AG09309 (cell line): ENCODE measurements around the gene BCL2L12.

Source experiments
- DNase-seq: peaks from one replicate; pipeline ENCODE4 v3.0.0-alpha.2; 2010; ENCODE audit warnings: low read depth
- H3K4me3 ChIP-seq: 2 replicates; pipeline ENCODE4 v1.5.1; 2011; ENCODE audit warnings: mild to moderate bottlenecking, low read depth, low read length, moderate library complexity; ENCODE audit not compliant: control insufficient read depth
- TF ChIP-seq, protein P1 (sequence below): IDR thresholded peaks from 2 replicates; pipeline ENCODE4 v1.5.1; 2011; ENCODE audit warnings: mild to moderate bottlenecking, low read depth, low read length, inconsistent platforms; ENCODE audit not compliant: insufficient read depth, control insufficient read depth; ENCODE audit errors: missing control alignments

The BCL2L12 gene

DNA sequence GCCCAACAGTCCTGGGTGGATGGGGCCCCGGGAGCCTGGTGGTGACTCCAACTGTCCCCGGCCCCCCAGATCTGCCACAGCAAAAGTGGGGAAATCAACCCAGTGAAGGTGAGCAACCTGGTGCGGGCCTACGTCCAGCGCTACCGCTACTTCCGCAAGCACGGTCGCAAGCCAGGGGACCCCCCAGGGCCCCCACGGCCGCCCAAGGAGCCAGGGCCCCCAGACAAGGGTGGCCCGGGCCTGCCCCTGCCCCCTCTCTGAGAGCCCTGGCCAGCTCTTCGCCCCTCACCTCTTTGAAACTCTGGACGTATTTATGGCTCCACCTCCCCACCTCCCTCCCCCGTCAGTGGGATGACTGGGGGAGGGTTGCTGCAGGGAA is 7.6 kb upstream of the BCL2L12 start:
- TF ChIP-seq, protein P1, sequence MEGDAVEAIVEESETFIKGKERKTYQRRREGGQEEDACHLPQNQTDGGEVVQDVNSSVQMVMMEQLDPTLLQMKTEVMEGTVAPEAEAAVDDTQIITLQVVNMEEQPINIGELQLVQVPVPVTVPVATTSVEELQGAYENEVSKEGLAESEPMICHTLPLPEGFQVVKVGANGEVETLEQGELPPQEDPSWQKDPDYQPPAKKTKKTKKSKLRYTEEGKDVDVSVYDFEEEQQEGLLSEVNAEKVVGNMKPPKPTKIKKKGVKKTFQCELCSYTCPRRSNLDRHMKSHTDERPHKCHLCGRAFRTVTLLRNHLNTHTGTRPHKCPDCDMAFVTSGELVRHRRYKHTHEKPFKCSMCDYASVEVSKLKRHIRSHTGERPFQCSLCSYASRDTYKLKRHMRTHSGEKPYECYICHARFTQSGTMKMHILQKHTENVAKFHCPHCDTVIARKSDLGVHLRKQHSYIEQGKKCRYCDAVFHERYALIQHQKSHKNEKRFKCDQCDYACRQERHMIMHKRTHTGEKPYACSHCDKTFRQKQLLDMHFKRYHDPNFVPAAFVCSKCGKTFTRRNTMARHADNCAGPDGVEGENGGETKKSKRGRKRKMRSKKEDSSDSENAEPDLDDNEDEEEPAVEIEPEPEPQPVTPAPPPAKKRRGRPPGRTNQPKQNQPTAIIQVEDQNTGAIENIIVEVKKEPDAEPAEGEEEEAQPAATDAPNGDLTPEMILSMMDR, result no peak
- no peak overlapping the region for H3K4me3 ChIP-seq
- no peak for DNase-seq

DNA sequence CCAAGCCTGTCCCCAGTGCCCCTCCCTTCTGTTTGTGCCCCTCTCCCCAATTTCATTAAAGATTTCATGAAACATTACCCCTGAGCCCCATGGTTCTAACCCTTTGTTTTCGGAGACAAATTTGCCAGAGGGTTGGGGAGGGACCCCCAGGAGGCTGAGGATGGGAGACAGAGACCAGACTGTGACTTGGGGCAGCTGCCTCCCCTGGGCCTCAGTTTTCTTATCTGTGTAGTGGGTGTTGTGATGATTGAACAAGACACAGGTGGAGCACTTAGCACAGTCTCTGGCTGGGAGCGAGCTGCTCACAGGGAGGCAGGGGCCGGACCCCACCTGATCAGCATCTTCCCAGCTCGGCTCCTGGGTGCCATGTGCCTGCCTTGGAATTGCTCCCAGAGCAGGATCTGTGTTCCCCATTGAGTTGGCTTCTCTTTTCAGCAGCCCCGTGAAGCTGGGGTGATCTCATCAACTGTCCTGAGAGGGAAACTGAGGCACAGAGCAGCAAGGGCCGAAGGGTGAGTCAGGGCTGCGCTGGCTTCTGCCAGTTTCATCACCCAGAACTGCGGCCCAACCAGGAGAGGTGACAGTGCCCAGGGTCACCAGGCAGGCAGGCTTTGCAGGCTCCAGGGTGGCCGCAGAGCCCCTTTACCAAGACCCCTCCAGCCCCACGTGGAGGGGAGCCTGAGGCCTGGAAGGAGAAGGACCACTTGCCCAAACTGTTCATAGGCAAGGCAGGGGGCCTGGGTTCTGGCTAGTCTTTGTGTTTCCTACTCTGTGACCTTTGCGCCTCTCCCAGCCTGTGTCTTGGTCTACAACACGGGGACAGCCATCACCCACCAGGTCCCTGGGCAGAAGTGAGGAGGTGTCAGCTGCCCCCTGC is 6.9 kb upstream of the BCL2L12 start:
- no peak for DNase-seq
- TF ChIP-seq, protein P1, result no peak
- H3K4me3 ChIP-seq, result no peak overlapping the region

DNA sequence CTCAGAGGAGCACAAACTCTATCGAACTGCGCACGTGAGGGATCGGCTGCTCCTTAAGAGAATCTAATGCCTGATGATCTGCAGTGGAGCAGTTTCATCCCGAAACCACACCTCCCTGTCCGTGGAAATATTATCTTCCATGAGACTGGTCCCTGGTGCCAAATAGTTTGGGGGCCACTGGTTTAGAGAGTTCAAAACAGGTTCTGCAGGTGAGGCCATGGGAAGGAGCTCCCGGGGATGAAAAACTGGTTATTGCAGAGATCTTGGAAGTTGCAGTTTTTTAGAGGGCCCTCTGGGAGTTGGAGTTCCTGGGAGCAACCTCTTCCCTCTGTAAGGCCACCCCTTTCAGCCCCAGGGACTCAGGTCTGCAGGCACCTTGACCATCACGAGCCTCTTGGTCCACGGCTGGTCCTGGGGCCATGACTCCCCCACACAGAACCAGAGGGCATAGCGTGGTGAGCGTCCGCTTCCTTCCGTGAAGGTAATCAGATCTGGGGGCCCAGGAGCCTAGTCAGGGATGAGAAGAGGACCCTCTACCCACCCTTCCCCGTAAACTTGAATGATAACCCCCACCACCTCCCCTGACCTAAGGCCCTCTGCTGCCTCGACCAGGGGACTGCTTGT is 5.3 kb upstream of the BCL2L12 start:
- no peak for DNase-seq
- TF ChIP-seq, protein P1, result no peak
- no peak overlapping the region for H3K4me3 ChIP-seq

DNA sequence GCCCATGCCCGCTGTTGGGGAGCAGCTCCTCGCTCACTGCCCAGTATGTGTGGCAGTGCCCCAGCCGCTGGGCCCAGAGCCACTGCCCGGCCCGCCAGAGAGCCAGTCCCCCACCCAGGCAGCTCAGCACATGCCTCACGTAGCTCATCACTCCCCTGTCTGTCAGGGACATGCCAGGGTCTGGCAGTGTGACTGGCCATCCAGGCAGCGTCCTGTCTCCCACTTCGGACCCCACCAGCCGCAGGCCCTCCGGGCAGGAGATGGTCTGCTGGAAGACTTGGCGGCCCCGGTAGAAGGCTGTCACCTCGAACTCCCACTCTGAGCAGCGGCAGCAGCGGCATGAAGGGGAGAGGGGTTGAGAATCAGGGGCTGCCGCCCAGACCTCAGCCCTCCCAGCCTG is 3.7 kb upstream of the BCL2L12 start:
- no peak for DNase-seq
- TF ChIP-seq, protein P1, result no peak
- no peak overlapping the region for H3K4me3 ChIP-seq

DNA sequence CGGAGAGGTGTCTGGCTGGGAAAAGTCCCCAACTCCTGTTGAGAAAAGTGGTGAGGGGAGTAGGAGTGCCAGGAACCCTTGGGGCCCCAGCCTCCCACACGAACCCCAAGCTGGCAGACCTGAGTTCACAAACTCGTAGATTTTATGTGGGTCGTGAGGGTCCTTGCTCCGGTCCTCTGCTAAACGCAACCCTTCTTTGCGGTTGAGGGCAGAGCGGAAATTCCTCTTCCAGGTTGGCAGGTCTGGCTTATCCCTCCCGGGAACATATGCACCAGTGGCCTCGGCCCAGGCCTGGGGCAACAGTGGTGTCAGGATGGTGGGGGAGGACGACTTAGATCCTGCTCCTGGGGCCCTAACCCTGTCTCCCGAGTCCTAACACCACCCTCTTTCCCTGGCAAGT is 2.5 kb upstream of the BCL2L12 start:
- TF ChIP-seq, protein P1, result no peak
- DNase-seq, result no peak
- H3K4me3 ChIP-seq, result no peak overlapping the region

DNA sequence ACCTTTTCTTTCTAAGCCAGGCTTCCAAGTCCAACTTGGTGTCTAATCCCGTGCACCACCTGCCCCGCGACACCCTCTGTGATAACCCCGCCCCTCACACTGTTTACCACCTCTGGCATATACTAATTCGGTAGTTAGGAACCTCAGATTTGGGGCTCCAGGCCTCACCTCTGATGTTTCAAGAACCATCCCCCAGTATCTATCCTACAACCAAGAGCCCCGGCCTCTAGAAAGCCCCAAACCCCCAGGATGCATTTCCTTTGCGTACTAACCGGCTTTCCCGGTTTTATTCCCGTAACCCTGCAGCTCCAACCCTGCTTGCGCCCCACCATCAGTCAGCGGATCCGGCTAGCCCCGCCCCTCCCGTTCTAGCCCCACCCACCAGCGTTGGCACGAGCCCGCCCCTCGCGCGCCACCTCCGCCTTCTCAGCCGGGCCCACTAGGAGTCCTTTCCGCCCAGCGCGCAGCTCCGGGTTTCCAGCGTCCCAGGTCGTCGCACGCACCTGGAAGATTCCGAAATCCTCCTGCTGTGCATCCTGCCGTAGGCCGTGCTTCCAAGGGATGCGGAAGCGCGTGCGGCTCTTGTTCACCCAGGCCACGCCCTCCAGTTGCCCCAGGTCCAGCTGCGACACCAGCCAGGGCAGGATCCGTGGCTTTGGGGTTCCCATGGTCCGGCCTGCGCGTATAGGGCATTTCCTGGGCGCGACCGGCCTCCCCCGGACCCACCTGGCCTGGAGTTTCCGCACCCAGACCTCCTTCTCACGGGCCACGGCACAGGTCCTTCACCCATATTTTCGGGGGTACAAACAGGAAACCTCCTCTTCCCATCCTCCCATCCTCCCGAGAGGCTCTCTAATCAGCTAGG is 1.3 kb upstream of the BCL2L12 start:
- peak overlapping the region; percentile 88 for H3K4me3 ChIP-seq
- TF ChIP-seq, protein P1, result peak; percentile 11
- DNase-seq, result no peak
